ENCODE data around the gene POLR3B.

DNA sequence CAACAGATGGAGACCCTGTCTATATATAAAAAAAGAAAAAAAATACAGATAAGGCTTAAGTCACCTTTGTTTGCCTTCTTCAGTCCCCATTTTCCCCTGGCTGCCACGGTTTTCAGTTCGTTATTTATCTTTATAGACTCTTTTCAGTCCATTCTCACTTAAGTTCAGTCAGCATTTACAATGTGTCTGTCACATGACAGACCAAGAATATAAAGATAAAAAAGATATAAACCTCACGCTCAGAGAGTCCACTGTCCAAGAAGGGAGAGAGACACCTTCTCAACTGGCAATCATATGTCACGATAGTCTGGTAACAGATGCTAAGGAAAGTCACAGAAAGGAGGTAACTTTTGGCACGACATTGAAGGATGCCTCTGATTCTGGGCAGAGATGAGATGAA, 13.4 kb upstream of the POLR3B start:
- no peak for TF ChIP-seq EP300 (IDR thresholded peaks at IDR 0.05)
- TF ChIP-seq, protein P1, sequence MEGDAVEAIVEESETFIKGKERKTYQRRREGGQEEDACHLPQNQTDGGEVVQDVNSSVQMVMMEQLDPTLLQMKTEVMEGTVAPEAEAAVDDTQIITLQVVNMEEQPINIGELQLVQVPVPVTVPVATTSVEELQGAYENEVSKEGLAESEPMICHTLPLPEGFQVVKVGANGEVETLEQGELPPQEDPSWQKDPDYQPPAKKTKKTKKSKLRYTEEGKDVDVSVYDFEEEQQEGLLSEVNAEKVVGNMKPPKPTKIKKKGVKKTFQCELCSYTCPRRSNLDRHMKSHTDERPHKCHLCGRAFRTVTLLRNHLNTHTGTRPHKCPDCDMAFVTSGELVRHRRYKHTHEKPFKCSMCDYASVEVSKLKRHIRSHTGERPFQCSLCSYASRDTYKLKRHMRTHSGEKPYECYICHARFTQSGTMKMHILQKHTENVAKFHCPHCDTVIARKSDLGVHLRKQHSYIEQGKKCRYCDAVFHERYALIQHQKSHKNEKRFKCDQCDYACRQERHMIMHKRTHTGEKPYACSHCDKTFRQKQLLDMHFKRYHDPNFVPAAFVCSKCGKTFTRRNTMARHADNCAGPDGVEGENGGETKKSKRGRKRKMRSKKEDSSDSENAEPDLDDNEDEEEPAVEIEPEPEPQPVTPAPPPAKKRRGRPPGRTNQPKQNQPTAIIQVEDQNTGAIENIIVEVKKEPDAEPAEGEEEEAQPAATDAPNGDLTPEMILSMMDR (IDR thresholded peaks at IDR 0.05) = no peak
- TF ChIP-seq POLR2A (IDR thresholded peaks at IDR 0.05) = no peak
- TF ChIP-seq POLR2AphosphoS5 (IDR thresholded peaks at IDR 0.05) = no peak
